NCI-H2081 treated with DMSO at 0.1 percent for 48 hours (cell line): ENCODE measurements around the gene GALNT1.
"Not testable (repeated sequence)": the region's sequence is repeated elsewhere in the genome, so short reads cannot be mapped to it uniquely, and the experiment has no call there.

Experiments
- DNase-seq: peaks from one replicate; lab custom pipeline; 2025; lab: John Stamatoyannopoulos, UW

GALNT1 gene

GRCh38 chr18:35581546-35581897 is at the start of gene GALNT1:
TSS of gene GALNT1 (plus strand) at chr18:35581740. CDS start at chr18:35654663, 72,923 bp downstream.
- DNase-seq, result no peak

DNA sequence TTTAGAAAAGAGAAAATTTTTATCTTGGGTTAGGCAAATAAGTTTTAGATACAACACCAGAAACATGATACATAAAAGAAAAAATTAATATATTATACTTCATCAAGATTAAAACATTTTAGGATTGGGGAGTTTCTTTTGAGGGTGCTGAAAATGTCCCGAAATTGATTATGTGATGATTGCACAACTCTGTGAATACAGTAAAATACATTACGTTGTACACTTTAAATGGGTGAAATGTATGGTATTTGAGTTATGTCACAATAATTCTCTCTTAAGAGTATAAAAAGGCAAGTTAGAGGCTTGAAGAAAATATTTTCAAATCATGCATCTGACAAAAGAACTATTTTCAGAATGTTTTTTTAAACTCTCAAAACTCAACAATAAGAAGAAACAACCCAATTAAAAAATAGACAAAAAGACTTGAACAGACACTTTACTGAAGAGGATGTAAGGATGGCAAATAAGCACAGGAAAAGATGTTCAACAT is 47.6 kb upstream of the GALNT1 start:
- DNase-seq, result no peak

GRCh38 chr18:35535297-35535696 is 46.2 kb upstream of the GALNT1 start:
- no peak for DNase-seq

GRCh38 chr18:35542356-35542755 is 39.2 kb upstream of the GALNT1 start:
- DNase-seq, result no peak

DNA sequence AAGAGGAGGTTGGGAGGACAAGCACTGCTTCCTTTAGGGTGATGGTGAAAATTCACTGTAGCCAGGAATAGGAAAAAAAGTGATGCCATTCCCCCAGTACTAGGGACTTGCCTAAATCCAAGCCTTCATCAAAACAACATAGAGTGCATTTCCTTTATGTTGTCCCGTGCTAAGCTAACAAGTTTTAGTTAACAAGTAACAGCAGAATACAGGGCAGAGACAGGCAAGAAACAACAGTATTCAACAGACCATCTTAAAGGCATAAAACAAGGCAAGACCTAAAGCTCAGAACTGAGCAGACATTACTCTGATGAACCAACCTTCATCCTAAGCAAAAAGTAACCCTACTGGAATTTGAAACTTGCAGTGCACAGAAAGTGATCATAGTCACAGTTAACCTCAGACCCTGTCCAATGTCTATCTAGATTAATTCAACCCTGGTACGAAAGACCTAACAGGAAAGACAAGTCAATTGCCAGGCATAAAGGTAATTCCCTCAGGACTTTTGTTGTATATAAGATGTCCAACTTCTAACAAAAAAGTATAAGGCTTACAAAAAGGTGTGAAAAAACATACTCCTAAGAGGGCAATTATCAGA is 34.4 kb upstream of the GALNT1 start:
- DNase-seq, result no peak

DNA sequence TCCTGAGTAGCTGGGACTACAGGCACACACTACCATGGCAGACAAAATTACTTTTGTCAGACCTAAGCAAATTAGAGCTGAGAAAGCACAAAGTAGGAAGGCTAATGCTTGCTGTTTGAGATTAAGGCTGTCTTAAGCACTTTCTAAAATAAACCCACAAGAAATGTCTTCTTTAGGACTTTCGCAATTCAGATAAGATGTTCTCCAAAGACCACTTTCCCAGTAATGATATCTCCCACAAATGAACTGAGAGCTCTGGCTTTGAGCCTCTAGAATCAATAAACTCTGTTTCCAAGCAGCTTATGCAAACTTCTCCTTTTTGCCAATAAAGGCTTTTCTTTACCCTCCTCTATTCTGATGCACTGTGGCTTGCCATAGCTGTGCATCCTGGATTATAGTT is 32.0 kb upstream of the GALNT1 start:
- DNase-seq, result no peak

DNA sequence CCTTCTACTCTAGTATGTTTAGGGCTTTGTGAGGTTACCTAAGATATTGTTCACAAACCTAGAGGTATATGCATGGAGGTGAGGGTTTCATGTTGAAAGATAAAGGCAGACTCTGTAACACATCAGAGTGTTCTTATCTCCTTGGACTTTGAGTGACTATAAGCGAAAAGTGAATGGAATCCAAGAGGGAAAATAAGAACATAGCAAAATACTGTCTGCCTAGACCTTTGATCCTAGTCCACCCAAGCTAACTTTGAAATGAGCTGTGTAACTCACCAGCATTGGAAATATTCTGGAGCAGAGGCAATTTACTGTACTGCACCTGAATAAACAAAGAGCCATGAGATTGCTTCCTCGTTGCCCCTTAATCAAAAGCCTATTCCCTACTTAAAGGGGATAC is 28.2 kb upstream of the GALNT1 start:
- DNase-seq, result no peak

DNA sequence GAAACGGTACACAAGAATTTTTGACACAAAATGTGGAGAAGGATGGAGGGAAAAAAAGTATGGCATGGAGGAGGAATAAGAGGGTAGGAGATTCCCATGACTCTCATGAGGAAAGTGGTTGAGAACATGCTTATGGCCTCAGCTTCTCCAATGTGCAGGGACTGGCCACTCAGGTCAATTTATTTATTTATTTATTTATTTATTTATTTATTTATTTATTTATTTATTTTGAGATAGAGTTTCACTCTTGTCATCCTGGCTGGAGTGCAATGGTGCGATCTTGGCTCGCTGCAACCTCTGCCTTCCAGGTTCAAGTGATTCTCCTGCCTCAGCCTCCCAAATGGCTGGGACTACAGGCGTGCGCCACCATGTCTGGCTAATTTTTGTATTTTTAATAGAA is 26.0 kb upstream of the GALNT1 start:
- DNase-seq, result not testable (repeated sequence)

DNA sequence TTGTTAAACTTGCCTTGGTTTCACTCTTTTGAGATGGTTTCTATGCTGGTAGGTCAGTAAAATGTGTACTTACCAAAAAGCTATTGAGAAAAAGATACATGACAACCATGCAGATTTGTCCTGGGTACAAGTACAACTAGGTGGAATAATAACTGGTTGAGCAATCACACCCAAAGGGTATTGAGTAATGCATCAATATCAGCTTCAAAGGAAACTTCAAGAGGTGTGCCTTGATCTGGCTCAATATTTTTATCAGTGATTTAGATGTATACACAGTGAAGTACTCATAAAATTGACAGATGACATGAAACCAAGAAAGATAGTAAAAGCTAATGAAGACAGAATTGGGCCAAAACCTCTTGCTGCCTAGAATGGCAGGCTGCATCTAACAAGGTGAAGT is 21.7 kb upstream of the GALNT1 start:
- no peak for DNase-seq

DNA sequence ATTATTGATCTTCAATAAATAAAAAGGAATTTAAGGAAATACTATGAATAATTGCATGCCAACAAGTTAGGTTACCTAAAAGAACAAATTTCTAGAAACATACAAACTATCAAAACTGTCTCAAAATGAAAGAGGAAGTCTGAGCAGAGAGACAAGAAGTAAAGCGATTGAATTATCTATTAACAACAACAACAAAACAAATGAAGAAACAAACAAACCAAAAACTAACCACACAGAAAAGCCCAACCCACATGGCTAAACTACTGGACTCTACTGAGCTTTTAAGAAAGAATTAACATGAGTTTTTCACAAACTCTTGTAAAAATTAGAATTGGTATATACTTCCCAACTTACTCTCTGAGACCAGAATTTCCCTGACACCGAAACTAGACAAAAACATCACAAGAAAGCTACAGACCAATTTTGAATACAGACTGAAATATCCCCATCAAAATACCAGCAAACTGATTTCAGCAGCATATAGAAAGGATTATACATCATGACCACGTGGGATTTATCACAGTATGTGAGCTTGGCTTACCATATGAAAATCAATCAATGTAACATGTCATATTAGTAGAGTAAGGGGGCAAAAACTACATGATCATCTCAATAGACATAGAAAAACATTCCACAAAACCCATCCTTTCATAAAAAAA is 16.6 kb upstream of the GALNT1 start:
- DNase-seq, result no peak

DNA sequence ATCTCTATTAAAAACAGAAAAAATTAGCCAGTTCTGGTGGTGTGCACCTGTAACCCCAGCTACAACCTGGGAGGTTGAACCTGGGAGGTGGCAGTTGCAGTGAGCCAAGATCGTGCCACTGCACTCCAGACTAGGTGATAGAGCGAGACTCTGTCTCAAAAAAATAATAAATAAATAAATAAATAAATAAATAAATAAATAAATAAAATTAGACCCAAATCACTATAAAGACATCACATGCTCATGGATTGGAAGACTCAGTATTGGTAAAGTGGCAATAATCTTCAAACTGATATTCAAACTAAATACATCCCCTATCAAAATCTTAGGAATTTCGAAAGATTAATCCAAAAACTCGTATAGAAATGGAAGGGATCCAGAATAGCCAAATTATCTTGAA is 15.5 kb upstream of the GALNT1 start:
- no peak for DNase-seq

- no peak for DNase-seq
Measured at GRCh38 chr18:35570182-35570581, 11.4 kb upstream of the GALNT1 start.

GRCh38 chr18:35571138-35571537 is 10.4 kb upstream of the GALNT1 start:
- DNase-seq, result no peak

DNA sequence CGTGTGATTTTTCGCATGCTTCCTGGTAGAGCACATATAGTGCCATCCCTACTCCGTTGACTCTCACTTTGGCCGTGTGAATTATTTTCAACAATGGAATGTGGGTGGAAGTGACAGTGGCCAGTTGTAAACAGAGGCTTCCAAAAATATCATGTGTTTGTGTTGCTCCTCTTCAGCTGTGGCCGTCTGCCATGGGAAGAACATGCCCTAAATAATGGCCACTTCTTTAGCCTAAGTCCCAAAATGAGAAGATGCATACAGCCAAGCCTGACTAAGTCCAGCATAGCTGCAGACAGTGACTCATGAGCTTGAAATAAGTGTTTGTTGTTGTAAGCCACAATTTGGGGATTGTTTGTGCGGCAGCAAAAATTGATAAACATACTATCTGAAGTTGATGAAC is 8.9 kb upstream of the GALNT1 start:
- no peak for DNase-seq

GRCh38 chr18:35573531-35573930 is 8.0 kb upstream of the GALNT1 start:
- DNase-seq, result no peak

GRCh38 chr18:35576240-35576845 is 5.2 kb upstream of the GALNT1 start:
- DNase-seq, result not testable (repeated sequence)

DNA sequence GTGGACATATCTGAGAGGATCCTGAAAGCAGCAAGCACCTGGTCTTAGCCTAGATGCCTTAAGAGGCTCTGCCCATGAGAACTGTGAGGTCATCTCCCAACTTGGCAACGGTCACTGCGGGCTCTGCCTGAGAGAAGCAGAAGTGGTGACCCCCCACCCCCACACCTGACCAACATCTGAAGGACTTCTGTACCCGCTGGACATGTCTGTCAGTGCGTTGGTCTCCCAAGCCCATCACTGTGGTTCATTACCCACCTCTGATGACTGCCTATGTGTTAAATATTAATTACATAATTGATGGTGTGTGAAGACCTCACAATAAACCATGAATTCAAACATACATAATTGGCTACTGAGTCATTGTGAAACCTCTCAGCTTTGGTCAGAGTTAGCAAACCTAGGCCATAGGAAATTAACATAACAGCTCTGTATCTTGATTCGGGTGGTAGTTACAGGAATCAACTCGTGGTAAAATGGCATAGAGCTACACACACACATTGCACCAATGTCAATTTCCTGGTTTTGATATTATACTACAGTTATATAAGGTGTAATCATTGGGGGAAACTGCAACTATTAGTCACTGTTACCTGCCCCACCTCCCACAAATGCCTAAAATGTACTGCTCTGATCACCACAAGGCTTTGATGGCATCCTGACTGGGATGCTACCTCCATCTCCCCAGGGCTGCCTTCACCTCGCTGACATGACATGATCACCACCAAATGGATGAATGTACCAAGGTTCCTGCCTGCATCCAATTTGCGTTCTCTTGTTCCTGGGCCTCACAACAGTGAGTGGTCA is 4.3 kb upstream of the GALNT1 start:
- DNase-seq, result no peak

- no peak for DNase-seq
Measured at GRCh38 chr18:35578481-35578880, 3.1 kb upstream of the GALNT1 start.

DNA sequence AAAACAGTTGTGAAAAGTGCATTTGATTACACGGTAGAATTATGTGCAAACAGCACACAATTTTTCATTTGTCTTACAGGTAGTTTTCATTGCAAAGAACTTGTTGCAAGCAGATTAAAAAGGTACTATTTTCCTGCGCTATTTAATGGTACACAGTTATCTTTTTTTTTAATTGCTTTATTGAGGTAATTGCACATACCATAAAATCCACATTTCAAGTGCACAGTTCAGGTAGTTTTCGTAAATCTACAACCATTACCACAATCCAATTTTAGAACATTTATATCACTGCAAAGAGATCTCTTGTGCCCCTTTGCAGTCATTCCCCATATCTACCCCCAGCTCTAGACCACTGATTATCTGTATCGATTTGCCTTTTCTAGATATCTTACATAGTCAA is 2.6 kb upstream of the GALNT1 start:
- no peak for DNase-seq

DNA sequence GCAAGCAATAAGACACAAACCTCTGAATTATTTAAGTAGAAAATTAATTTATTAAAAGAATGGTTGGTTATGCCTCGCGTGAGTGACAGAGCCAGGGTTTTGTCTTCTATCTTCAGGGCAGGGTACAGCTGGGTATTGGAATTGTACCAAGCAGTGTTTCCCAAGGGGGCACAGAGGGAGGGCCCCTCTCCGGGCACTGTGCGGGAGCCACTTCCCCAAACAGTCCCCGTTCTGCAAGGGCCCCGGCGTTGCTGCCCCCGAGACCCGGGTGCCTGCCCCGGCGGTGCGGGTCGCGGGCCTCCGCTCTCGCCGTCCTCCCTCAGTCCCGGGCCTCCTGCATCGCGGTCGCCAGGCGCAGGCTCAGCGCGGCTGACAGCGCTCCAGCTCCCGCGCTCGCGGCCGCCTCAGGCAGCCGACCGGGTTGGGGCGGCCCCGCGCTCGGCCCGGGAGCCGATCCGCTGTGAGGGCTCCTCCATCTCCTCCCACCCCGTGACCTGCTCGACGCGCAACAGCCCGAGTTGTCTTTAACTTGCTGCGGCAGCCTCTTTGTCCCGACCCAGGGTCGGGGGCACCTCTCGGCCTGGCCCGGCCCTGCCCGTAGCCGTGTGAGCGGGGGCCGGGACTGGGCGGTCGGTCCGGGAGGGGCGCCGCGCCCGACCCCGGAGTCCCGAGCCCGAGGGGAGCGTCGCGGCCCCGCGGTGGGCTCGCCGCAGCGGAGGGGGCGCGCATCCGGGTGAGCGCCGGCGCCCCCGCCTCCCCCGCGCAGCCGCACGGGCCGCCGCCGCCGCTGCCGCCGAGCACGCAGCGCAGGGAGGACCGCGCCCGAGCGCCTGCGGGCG is 620 bp upstream of the GALNT1 start:
- DNase-seq, result no peak

- DNase-seq, result no peak
Measured at GRCh38 chr18:35581898-35582641, 530 bp downstream of the GALNT1 start.
